IPS-18c (cell line): ENCODE measurements around the gene INHA.

Experiments
- H3K4me3 ChIP-seq: 2 replicates; pipeline ENCODE4 v1.7.0; 2013; ENCODE audit warnings: low read depth, mild to moderate bottlenecking, low read length, moderate library complexity; ENCODE audit not compliant: insufficient read depth
- H3K9me3 ChIP-seq: one replicate; pipeline ENCODE4 v1.6.1; 2013; ENCODE audit warnings: mild to moderate bottlenecking, low read length, moderate library complexity; ENCODE audit not compliant: control insufficient read depth, insufficient read depth

The INHA gene

GRCh38 chr2:219578811-219579613 lies 6.9 kb downstream of the INHA start:
- Histone ChIP-seq H3K4me3 (no peak overlapping the region), H3K9me3 (no peaks in the 10 kb centered on the region)

DNA sequence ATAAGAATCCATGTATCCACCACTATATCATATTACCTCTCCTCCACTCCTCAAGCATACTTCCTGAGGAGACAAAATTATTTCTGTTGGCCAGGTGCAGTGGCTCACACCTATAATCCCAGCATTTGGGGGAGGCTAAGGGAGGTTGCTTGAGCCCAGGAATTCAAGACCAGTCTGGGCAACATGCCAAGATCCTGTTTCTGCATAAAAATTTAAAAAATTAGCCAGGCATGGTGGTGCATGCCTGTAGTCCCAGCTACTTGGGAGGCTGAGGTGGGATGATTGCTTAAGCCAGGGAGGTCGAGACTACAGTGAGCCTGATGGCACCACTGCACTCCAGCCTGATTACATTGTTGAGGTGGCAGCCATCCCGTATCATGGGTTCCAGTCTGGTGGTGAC lies 9.2 kb downstream of the INHA start:
- Histone ChIP-seq H3K4me3 (no peak overlapping the region), H3K9me3 (no peaks in the 10 kb centered on the region)

DNA sequence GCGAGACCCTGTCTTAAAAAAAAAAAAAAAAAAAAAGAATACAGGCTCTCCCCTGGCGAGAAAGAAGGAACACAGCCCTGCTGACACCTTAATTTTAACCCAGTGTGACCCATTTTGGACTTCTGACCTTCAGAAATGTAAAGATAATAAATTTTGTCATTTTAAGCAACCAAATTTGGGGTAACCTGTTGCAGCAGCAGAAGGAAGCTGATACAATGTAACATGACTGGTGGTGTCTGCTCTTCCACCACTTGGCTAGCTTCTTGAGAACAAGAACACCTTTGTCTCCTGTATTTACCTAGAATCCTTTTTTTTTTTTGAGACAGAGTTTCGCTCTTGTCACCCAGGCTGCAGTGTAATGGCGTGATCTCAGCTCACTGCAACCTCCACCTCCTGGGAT lies 19.0 kb downstream of the INHA start:
- no peak overlapping the region for H3K4me3 ChIP-seq
- no peaks in the 10 kb centered on the region for H3K9me3 ChIP-seq

DNA sequence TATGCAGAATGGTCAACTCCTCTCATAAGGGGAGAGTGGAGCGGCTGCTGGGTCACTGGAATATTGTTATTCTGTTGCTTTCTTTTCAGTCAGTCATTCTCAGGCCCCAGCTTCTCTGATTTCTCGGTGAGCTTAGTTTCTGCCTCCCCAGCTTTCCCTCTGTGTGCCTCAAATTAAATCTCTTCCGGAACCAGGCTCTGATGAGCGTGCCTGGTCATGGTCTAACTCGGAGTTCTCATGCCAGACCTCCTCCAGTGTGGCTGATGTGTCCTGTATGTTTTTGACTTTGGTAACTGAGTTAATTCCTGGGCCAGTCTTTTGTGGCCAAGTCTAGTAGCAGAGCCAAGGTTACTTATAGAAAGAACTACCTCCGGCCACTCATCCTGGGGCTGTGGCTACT lies 20.6 kb downstream of the INHA start:
- Histone ChIP-seq H3K4me3 (no peak overlapping the region), H3K9me3 (no peaks in the 10 kb centered on the region)

GRCh38 chr2:219593154-219593553 lies 21.0 kb downstream of the INHA start:
- H3K4me3 ChIP-seq, result no peak overlapping the region
- no peaks in the 10 kb centered on the region for H3K9me3 ChIP-seq

DNA sequence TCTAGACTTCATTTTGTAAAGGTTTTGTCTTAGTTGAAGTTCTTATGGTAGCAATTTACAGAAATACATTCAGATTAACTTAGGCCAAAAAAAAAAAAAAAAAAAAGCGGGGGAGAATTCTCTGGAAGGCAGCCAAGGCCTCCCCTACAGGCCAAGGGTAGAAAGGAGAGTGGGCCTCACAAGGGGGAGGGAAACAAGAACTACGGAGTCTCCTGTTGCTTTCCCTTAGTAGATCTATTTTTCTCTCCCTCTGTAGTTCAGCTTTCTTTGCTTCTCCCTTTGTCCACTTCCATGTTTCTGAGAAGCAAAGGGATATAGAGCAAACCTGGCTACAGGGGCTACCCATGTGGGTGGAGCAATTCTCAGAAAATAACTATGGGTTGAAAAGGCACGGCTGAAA lies 23.1 kb downstream of the INHA start:
- no peaks in the 10 kb centered on the region for H3K9me3 ChIP-seq
- no peak overlapping the region for H3K4me3 ChIP-seq

DNA sequence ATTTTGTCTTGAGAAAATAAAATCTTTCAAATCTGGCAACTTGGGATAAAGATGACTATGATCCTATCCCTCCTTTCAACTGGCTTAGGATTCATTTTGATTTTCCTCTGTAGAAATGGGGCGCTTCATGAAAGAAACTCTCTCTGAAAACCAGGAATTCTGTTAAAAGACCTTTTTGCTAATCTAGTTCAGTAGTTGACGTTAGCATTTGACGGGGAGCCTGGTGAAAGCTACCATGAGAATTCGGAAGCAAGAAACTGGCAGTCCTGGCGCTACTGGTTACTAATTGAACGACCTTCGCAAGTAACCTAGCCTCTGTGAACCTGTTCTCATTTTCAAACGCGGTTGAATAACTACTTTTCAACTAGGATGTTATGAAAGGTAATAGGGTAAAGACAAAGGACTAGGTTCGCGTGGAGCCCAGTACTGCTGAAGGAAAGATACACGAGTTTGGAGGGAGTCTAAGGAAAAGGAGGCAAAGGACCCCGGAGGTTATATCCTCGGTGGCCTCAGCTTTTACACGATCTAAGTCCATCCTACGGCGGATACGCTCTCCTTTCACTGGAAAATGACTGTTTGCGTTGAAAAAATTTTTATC lies 24.9 kb downstream of the INHA start:
- H3K4me3 ChIP-seq, result peak overlapping the region; percentile 96
- no peaks in the 10 kb centered on the region for H3K9me3 ChIP-seq

DNA sequence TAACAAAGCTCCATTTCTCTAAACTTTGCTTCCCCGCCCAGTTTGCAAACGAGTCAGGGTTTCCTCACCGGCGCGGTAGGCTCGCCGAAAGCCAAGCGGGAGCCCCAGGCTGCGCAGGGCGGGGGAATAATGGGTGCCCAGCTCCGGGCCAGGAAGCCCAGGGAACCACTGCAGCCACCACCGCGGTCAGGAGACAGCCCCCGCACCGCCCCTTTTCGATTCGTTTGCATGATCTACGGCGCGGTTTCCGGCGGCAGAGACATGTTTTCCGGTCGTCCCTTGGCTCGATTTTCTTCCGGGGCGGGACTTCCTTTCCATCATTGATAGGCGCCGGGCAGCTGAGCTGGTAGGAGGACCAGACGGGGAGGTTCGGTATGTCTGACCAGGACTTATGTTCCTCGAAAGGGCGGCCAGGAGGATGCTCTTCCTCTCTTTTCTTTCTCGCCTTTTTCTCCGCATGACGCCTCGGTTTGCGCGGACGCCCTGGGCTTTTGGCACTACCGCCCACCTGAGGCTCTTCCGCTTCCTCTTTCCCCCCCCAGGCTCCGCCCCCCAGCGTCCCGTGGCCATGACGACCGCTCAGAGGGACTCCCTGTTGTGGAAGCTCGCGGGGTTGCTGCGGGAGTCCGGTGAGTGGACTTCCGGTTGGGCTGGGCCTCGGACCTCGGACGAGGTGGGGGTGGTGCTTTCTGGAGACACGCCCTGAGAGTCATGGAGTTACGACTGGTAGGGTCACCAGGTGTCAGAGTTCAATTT lies 25.6 kb downstream of the INHA start, which contains the start of gene STK11IP:
TSS of gene STK11IP (plus strand) at position 306 of the 756 bp plus-strand sequence. CDS start at position 569, 263 bp downstream.
- Histone ChIP-seq H3K9me3 (no peaks in the 10 kb centered on the region), H3K4me3 (peak within 1 kb of the TSS; percentile 96)

- Histone ChIP-seq H3K9me3 (no peaks in the 10 kb centered on the region), H3K4me3 (peak overlapping the region; percentile 96)
These were observed 26.4 kb downstream of the INHA start for GRCh38 chr2:219598308-219599078.

DNA sequence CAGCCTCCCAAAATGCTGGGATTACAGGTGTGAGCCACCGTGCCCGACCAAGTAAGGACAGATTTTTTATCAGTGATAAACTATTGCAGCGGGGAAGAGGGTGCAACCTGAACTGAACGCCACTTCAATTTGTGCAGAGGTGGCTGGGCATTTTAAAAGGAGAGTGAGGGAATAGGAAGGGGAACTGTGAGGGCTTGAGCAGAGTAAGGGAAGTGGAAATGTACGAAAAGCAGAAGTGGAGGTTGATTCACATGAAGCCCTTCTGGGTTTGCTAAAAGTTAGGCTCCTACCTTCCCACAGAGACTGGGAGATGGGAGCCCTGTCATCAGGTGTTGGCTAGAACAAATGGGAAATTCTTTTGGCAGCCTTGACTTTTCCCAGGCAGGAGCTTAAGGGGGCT lies 31.7 kb downstream of the INHA start:
- H3K9me3 ChIP-seq, result no peaks in the 10 kb centered on the region
- H3K4me3 ChIP-seq, result no peak overlapping the region

DNA sequence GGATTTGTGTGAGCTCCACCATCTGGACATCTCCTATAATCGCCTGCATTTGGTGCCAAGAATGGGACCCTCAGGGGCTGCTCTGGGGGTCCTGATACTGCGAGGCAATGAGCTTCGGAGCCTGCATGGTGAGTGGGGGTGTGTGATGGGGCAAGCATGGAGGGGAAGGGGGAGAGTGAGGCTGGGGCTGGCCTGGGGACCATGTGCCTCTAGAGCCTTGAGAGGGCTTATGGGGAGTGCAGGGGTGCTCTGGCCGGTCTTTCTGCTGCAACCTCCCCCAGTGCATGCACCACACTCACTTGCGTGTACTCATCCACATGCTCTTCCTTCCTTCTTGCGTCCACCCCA lies 33.5 kb downstream of the INHA start:
- H3K4me3 ChIP-seq, result no peak overlapping the region
- H3K9me3 ChIP-seq, result no peaks in the 10 kb centered on the region

DNA sequence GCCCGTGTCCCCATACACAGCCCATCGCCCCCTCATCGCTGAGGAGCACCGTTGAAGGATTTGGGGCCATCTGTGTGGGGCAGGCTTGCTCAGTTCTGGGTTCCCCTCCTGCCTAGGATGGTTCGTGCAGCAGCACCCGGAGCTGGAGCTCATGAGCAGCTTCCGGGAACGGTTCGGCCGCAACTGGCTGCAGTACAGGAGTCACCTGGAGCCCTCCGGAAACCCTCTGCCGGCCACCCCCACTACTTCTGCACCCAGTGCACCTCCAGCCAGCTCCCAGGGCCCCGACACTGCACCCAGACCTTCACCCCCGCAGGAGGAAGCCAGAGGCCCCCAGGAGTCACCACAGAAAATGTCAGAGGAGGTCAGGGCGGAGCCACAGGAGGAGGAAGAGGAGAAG lies 35.8 kb downstream of the INHA start:
- Histone ChIP-seq H3K9me3 (no peaks in the 10 kb centered on the region), H3K4me3 (no peak overlapping the region)

DNA sequence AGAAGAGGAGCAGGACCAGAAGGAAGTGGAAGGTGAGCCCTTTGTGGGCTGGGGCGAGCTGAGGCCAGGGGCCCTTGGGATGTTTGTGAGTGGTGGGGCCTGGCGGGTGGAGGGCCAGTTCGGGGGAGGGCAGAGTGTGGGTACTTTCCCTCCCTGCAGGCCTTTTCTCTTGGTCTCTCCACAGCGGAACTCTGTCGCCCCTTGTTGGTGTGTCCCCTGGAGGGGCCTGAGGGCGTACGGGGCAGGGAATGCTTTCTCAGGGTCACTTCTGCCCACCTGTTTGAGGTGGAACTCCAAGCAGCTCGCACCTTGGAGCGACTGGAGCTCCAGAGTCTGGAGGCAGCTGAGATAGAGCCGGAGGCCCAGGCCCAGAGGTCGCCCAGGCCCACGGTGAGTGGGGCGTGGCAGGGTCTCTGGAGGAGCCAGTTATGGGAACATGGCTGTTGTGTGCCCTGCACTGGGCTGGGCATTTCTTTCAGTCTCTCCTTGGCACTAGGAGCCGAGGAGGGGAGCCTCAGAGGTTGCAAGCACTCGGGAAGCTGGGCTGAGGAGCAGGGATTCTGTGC lies 36.4 kb downstream of the INHA start:
- Histone ChIP-seq H3K9me3 (no peaks in the 10 kb centered on the region), H3K4me3 (no peak overlapping the region)

DNA sequence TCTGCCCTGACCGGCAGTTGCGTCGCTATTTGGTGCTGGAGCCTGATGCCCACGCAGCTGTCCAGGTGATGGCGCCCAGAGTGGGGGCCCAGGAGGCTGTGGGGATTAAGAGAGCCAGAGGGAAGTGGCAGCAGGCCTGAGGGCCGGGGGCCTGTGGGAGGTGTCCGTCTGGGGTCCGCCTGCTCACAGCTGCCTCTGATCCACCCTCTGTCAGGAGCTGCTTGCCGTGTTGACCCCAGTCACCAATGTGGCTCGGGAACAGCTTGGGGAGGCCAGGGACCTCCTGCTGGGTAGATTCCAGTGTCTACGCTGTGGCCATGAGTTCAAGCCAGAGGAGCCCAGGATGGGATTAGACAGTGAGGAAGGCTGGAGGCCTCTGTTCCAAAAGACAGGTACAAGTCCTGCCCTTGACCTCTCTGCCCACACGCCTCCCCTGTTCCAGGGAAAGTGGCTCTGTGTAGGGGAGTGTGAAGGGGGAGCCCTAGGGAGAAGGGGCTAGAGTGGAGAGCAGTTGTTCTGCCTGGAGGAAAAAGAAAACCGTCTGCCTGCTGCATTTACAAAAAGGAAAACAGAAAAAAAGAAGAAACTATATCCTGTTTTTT lies 37.1 kb downstream of the INHA start:
- Histone ChIP-seq H3K4me3 (no peak overlapping the region), H3K9me3 (no peaks in the 10 kb centered on the region)

DNA sequence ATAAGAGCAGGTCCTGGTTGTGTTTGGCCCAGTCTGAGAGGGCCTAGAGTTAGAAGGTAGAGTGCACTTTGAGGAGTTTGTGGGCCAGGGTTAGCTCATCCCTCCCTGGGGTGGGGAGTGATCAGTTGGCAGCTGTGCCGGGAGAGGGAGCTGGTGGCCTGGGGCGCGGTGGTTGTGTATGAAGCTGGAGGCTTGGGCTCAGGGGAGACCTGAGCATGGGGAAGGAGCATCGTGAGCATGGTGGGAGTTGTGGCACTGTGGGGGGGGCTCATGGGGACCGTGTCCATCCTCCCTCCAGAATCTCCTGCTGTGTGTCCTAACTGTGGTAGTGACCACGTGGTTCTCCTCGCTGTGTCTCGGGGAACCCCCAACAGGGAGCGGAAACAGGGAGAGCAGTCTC lies 39.2 kb downstream of the INHA start:
- H3K9me3 ChIP-seq, result no peaks in the 10 kb centered on the region
- H3K4me3 ChIP-seq, result no peak overlapping the region

DNA sequence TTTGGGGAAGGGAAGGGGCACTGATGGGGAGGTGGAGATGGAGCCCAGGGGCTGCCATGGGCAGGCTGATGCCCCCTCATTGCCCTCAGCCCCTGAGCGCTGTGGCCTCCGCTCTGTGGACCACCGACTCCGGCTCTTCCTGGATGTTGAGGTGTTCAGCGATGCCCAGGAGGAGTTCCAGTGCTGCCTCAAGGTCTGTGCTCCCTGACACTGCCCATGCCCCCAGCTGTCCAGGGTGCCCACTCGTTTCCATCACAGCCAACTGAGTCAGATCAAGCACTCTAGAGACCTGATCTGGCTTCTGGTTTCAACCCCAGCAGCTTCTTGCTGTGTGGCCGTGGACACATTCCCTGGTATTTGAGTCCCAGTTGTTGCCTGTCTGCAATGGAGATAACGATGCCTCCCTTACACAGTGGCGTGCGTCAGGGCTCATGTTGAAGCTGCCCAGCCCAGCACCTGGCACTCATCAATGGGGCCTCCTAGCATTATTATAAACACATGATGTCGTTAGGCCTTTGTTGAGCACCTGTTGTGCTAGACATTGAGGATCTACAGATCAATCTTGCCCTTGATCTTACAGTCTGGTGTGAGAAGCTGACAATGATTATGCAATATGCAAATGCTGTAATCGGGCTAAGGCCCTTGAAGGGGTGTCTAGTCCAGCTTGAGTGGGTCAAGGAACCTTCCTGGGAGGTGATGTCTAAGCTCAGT lies 39.9 kb downstream of the INHA start:
- H3K4me3 ChIP-seq, result no peak overlapping the region

More for the DNA sequence above, 39.9 kb downstream of the INHA start:
- H3K9me3 ChIP-seq, result no peaks in the 10 kb centered on the region
